HEK293T (cell line): ENCODE measurements around the gene BOLL.
"Not testable (repeated sequence)": the region's sequence is repeated elsewhere in the genome, so short reads cannot be mapped to it uniquely, and the experiment has no call there.

Source experiments
- CTCF ChIA-PET: fragments of 350-600 bp; formaldehyde crosslinking; extraction: SDS; loops from one replicate; lab custom pipeline; 2021; ENCODE audit warnings: antibody characterized with exemption, inconsistent platforms; lab: Yijun Ruan, JAX
- POLR2A ChIA-PET: fragments of 350-600 bp; formaldehyde crosslinking; extraction: SDS; loops from one replicate; lab custom pipeline; 2020; ENCODE audit warnings: antibody characterized with exemption, inconsistent platforms; lab: Yijun Ruan, JAX
- DNase-seq: peaks from one replicate; pipeline ENCODE4 v3.0.0; 2012; ENCODE audit warnings: mixed read lengths; ENCODE audit errors: extremely low spot score
- ARNT ChIP-seq: fragments of 450-650 bp; IDR thresholded peaks from 2 replicates; pipeline ENCODE4 v1.6.1; 2017; ENCODE audit warnings: mild to moderate bottlenecking
- BHLHE40 ChIP-seq: fragments of 450-650 bp; IDR thresholded peaks from 2 replicates; pipeline ENCODE4 v1.6.1; 2016; ENCODE audit warnings: mild to moderate bottlenecking, moderate library complexity, borderline replicate concordance
- CTBP1 ChIP-seq: fragments of 450-650 bp; IDR thresholded peaks from 2 replicates; pipeline ENCODE4 v1.6.1; 2016; ENCODE audit warnings: borderline replicate concordance
- ELF4 ChIP-seq: fragments of 450-650 bp; IDR thresholded peaks from 2 replicates; pipeline ENCODE4 v1.6.1; 2017; ENCODE audit warnings: antibody characterized with exemption
- FOXA1 ChIP-seq: fragments of 450-650 bp; IDR thresholded peaks from 2 replicates; pipeline ENCODE4 v1.6.1; 2016; ENCODE audit warnings: mild to moderate bottlenecking
- FOXK2 ChIP-seq: fragments of 450-650 bp; IDR thresholded peaks from 2 replicates; pipeline ENCODE4 v1.6.1; 2016; ENCODE audit warnings: mild to moderate bottlenecking
- FOXM1 ChIP-seq: fragments of 450-650 bp; IDR thresholded peaks from 2 replicates; pipeline ENCODE4 v1.6.1; 2017; ENCODE audit warnings: mild to moderate bottlenecking, borderline replicate concordance
- HDGF ChIP-seq: fragments of 450-650 bp; IDR thresholded peaks from 2 replicates; pipeline ENCODE4 v1.6.1; 2017; ENCODE audit warnings: antibody characterized with exemption, borderline replicate concordance
- L3MBTL2 ChIP-seq: fragments of 450-650 bp; conservative IDR thresholded peaks from 2 replicates; pipeline ENCODE4 v1.6.1; 2016; ENCODE audit warnings: mild to moderate bottlenecking
- LEF1 ChIP-seq: fragments of 450-650 bp; IDR thresholded peaks from 2 replicates; pipeline ENCODE4 v1.6.1; 2017; ENCODE audit warnings: mild to moderate bottlenecking, borderline replicate concordance
- NFRKB ChIP-seq: fragments of 450-650 bp; IDR thresholded peaks from 2 replicates; pipeline ENCODE4 v1.6.1; 2016; ENCODE audit warnings: mild to moderate bottlenecking, moderate library complexity
- SP1 ChIP-seq: fragments of 450-650 bp; IDR thresholded peaks from 2 replicates; pipeline ENCODE4 v1.6.1; 2017
- SUZ12 ChIP-seq: fragments of 450-650 bp; IDR thresholded peaks from 2 replicates; pipeline ENCODE4 v1.6.1; 2016; ENCODE audit warnings: mild to moderate bottlenecking
- TARDBP ChIP-seq: fragments of 450-650 bp; IDR thresholded peaks from 2 replicates; pipeline ENCODE4 v1.6.1; 2016
- ZNF384 ChIP-seq: fragments of 450-650 bp; IDR thresholded peaks from 2 replicates; pipeline ENCODE4 v1.6.1; 2016
- TF ChIP-seq, protein P1 (sequence below): fragments of 450-650 bp; IDR thresholded peaks from 2 replicates; pipeline ENCODE4 v1.6.1; 2016

BOLL gene, protein sequence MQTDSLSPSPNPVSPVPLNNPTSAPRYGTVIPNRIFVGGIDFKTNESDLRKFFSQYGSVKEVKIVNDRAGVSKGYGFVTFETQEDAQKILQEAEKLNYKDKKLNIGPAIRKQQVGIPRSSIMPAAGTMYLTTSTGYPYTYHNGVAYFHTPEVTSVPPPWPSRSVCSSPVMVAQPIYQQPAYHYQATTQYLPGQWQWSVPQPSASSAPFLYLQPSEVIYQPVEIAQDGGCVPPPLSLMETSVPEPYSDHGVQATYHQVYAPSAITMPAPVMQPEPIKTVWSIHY

GRCh38 chr2:197784956-197785941 is at the start of gene BOLL:
Gene BOLL (minus strand): TSS chr2:197785319. CDS start chr2:197781850, 3,469 bp downstream.
- TF ChIP-seq LEF1: no peak
- TF ChIP-seq NFRKB: no peak
- TF ChIP-seq SP1: no peak
- no peak for TF ChIP-seq ELF4
- no peak for TF ChIP-seq HDGF
- TF ChIP-seq, protein P1, sequence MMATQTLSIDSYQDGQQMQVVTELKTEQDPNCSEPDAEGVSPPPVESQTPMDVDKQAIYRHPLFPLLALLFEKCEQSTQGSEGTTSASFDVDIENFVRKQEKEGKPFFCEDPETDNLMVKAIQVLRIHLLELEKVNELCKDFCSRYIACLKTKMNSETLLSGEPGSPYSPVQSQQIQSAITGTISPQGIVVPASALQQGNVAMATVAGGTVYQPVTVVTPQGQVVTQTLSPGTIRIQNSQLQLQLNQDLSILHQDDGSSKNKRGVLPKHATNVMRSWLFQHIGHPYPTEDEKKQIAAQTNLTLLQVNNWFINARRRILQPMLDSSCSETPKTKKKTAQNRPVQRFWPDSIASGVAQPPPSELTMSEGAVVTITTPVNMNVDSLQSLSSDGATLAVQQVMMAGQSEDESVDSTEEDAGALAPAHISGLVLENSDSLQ: no peak
- TF ChIP-seq ARNT: no peak
- no peak for TF ChIP-seq FOXA1
- no peak for TF ChIP-seq FOXM1
- no peak for TF ChIP-seq CTBP1
- no peak for TF ChIP-seq SUZ12
- no peak for TF ChIP-seq TARDBP
- TF ChIP-seq L3MBTL2: no peak
- no peak for TF ChIP-seq BHLHE40
- TF ChIP-seq ZNF384: no peak
- no peak for DNase-seq
- POLR2A ChIA-PET: no interaction called here
- CTCF ChIA-PET: no interaction called here

- POLR2A ChIA-PET, CTCF ChIA-PET, DNase-seq: not testable (repeated sequence)
Measured at GRCh38 chr2:197834771-197835170, 49.7 kb upstream of the BOLL start.

GRCh38 chr2:197828464-197829135 is 43.5 kb upstream of the BOLL start:
- TF ChIP-seq, protein P1: peak; percentile 12; the same call in 1 of the 2 replicates
- no peak for TF ChIP-seq SUZ12
- ChIA-PET CTCF (no interaction called here), POLR2A (no interaction called here)
- DNase-seq: no peak

- ChIA-PET POLR2A (no interaction called here), CTCF (no interaction called here)
- no peak for DNase-seq
- no peak for TF ChIP-seq FOXK2
- TF ChIP-seq SUZ12: no peak
- TF ChIP-seq TARDBP: no peak
- TF ChIP-seq NFRKB: no peak
- no peak for TF ChIP-seq FOXA1
- no peak for TF ChIP-seq ZNF384
- TF ChIP-seq FOXM1: no peak
- TF ChIP-seq LEF1: no peak
- TF ChIP-seq BHLHE40: no peak
- TF ChIP-seq, protein P1: no peak
- TF ChIP-seq CTBP1: no peak
- no peak for TF ChIP-seq ELF4
Measured at GRCh38 chr2:197827618-197828017, 42.5 kb upstream of the BOLL start.

DNA sequence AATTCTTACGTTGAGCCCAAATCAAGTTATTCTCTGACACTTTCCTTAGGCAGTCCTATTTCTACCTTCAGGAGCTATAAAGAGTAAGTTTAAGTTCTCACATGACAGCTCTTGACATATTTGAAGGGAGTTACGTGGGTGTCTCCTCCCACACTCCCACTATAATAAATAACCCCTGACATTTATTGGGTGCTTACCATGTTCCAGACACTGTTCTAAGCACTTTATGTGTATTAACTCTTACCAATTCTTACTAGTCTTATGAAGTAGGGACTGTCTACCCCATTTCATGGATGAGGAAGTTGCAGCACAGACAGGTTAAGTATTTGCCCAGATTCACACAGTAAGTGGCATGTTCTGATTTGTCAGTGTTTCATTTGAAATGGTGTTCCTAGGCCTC is 37.2 kb upstream of the BOLL start:
- TF ChIP-seq ARNT: no peak
- TF ChIP-seq NFRKB: no peak
- TF ChIP-seq SUZ12: no peak
- TF ChIP-seq CTBP1: 0 out of 2 replicates have a peak, but pooled peaks have one; percentile 22
- TF ChIP-seq ZNF384: no peak
- TF ChIP-seq, protein P1: peak; percentile 92
- CTCF ChIA-PET: no interaction called here
- POLR2A ChIA-PET: no interaction called here
- no peak for DNase-seq
